ENCODE results near the gene INPP5A.
A peak's percentile ranks its signal among the peaks of the same experiment; 100 is the strongest.

The INPP5A gene

GRCh38 chr10:132536241-132536876 lies 1.2 kb upstream of the INPP5A start:
- peak; percentile 56 for DNase-seq (ENCODE audit: low spot score)

- peak; percentile 94 for DNase-seq (ENCODE audit: low spot score)
Measured at GRCh38 chr10:132536877-132537683, 507 bp upstream of the INPP5A start.

- no peak for DNase-seq (ENCODE audit: low spot score)
Measured at GRCh38 chr10:132538031-132538789, 623 bp downstream of the INPP5A start.

- no peak for DNase-seq (ENCODE audit: low spot score)
Measured at GRCh38 chr10:132538790-132539421, 1.3 kb downstream of the INPP5A start.

- DNase-seq (ENCODE audit: low spot score), result no peak
Measured at GRCh38 chr10:132539431-132539839, 1.8 kb downstream of the INPP5A start.

- DNase-seq (ENCODE audit: low spot score), result peak; percentile 34
Measured at GRCh38 chr10:132539894-132540293, 2.3 kb downstream of the INPP5A start.

GRCh38 chr10:132540456-132540855 lies 2.9 kb downstream of the INPP5A start:
- no peak for DNase-seq (ENCODE audit: low spot score)

- DNase-seq (ENCODE audit: low spot score), result no peak
Measured at GRCh38 chr10:132541129-132541528, 3.5 kb downstream of the INPP5A start.

GRCh38 chr10:132541601-132542011 lies 4.0 kb downstream of the INPP5A start:
- DNase-seq (ENCODE audit: low spot score), result peak; percentile 67

GRCh38 chr10:132542086-132542775 lies 4.6 kb downstream of the INPP5A start:
- no peak for DNase-seq (ENCODE audit: low spot score)

- no peak for DNase-seq (ENCODE audit: low spot score)
Measured at GRCh38 chr10:132542819-132543218, 5.2 kb downstream of the INPP5A start.

- DNase-seq (ENCODE audit: low spot score), result no peak
Measured at GRCh38 chr10:132543916-132544743, 6.5 kb downstream of the INPP5A start.

GRCh38 chr10:132544744-132545658 lies 7.4 kb downstream of the INPP5A start:
- no peak for DNase-seq (ENCODE audit: low spot score)

GRCh38 chr10:132545659-132546367 lies 8.2 kb downstream of the INPP5A start:
- no peak for DNase-seq (ENCODE audit: low spot score)

GRCh38 chr10:132546567-132547420 lies 9.2 kb downstream of the INPP5A start:
- DNase-seq (ENCODE audit: low spot score), result no peak

GRCh38 chr10:132547421-132547861 lies 9.9 kb downstream of the INPP5A start:
- no peak for DNase-seq (ENCODE audit: low spot score)

- no peak for DNase-seq (ENCODE audit: low spot score)
Measured at GRCh38 chr10:132548106-132548823, 10.7 kb downstream of the INPP5A start.

Measured in SW480 (cell line).